ENCODE data around the gene LATS2. TPM values are rescaled to one million over a fixed set of nuclear protein-coding genes. Genes with fewer than 3 reads are reported as not detected.
A peak's percentile ranks its signal among the peaks of the same experiment; 100 is the strongest.
"Not testable (repeated sequence)": the region's sequence is repeated elsewhere in the genome, so short reads cannot be mapped to it uniquely, and the experiment has no call there.

The LATS2 gene
- total RNA-seq, 1 donor from 2014 or later = 104 TPM

GRCh38 chr13:21054313-21054712, 7.1 kb downstream of the LATS2 start:
- no peak for DNase-seq (ENCODE audit: low spot score)
- no peak for TF ChIP-seq CTCF (IDR thresholded peaks at IDR 0.05)
- H3K36me3 Mint-ChIP-seq (ENCODE audit: low read depth) = peaks cover 3% of the 10 kb centered on the region
- H3K27ac Mint-ChIP-seq (ENCODE audit: unreplicated experiment) = peak overlapping the region; percentile 27
- H3K4me1 Mint-ChIP-seq (ENCODE audit: low read depth) = peaks cover 77% of the 10 kb centered on the region
- no peak overlapping the region for H3K4me3 Mint-ChIP-seq (ENCODE audit: unreplicated experiment)
- H3K9me3 Mint-ChIP-seq (ENCODE audit: low read depth) = no peaks in the 10 kb centered on the region
- no peaks in the 10 kb centered on the region for H3K27me3 Mint-ChIP-seq (ENCODE audit: low read depth)

- Mint-ChIP-seq H3K4me1 (ENCODE audit: low read depth) (peaks cover 74% of the 10 kb centered on the region), H3K4me3 (ENCODE audit: unreplicated experiment) (no peak overlapping the region), H3K27me3 (ENCODE audit: low read depth) (no peaks in the 10 kb centered on the region), H3K9me3 (ENCODE audit: low read depth) (no peaks in the 10 kb centered on the region), H3K36me3 (ENCODE audit: low read depth) (peaks cover 5% of the 10 kb centered on the region), H3K27ac (ENCODE audit: unreplicated experiment) (peak overlapping the region; percentile 66)
- no peak for DNase-seq (ENCODE audit: low spot score)
- TF ChIP-seq CTCF (IDR thresholded peaks at IDR 0.05) = no peak
Observed at GRCh38 chr13:21053231-21053630, 8.2 kb downstream of the LATS2 start.

GRCh38 chr13:21051675-21052074, 9.7 kb downstream of the LATS2 start:
- H3K4me1 Mint-ChIP-seq (ENCODE audit: low read depth) = peaks cover 77% of the 10 kb centered on the region
- H3K4me3 Mint-ChIP-seq (ENCODE audit: unreplicated experiment) = no peak overlapping the region
- no peak for TF ChIP-seq CTCF (IDR thresholded peaks at IDR 0.05)
- H3K36me3 Mint-ChIP-seq (ENCODE audit: low read depth) = peaks cover 5% of the 10 kb centered on the region
- no peaks in the 10 kb centered on the region for H3K9me3 Mint-ChIP-seq (ENCODE audit: low read depth)
- H3K27ac Mint-ChIP-seq (ENCODE audit: unreplicated experiment) = peak overlapping the region; percentile 24
- DNase-seq (ENCODE audit: low spot score) = no peak
- H3K27me3 Mint-ChIP-seq (ENCODE audit: low read depth) = no peaks in the 10 kb centered on the region

- Mint-ChIP-seq H3K4me3 (ENCODE audit: unreplicated experiment) (no peak overlapping the region), H3K27ac (ENCODE audit: unreplicated experiment) (peak overlapping the region; percentile 24)
Observed at GRCh38 chr13:21050288-21051197, 10.8 kb downstream of the LATS2 start.

GRCh38 chr13:21049731-21050130, 11.7 kb downstream of the LATS2 start:
- DNase-seq (ENCODE audit: low spot score); H3K4me3 Mint-ChIP-seq (ENCODE audit: unreplicated experiment); H3K27me3 Mint-ChIP-seq (ENCODE audit: low read depth); H3K36me3 Mint-ChIP-seq (ENCODE audit: low read depth); H3K9me3 Mint-ChIP-seq (ENCODE audit: low read depth): not testable (repeated sequence)
- peak overlapping the region; percentile 57 for H3K27ac Mint-ChIP-seq (ENCODE audit: unreplicated experiment)
- peaks cover 71% of the 10 kb centered on the region for H3K4me1 Mint-ChIP-seq (ENCODE audit: low read depth)

More at GRCh38 chr13:21050288-21051197, 10.8 kb downstream of the LATS2 start:
- Mint-ChIP-seq H3K4me1 (ENCODE audit: low read depth) (peaks cover 74% of the 10 kb centered on the region), H3K9me3 (ENCODE audit: low read depth) (no peaks in the 10 kb centered on the region), H3K36me3 (ENCODE audit: low read depth) (peaks cover 5% of the 10 kb centered on the region), H3K27me3 (ENCODE audit: low read depth) (no peaks in the 10 kb centered on the region)
- DNase-seq (ENCODE audit: low spot score) = no peak
- no peak for TF ChIP-seq CTCF (IDR thresholded peaks at IDR 0.05)

Measured in chondrocyte (in vitro differentiated cells).